Fibroblast of mammary gland (primary cell): ENCODE measurements around the gene ZNF397.

ENCODE experiments used
- DNase-seq: peaks from one replicate; pipeline ENCODE4 v3.0.0-alpha.2; 2010; ENCODE audit warnings: low read depth
- H3K4me3 ChIP-seq: 2 replicates; pipeline ENCODE4 v1.5.1; 2011; ENCODE audit warnings: low read depth, mild to moderate bottlenecking, low read length, moderate library complexity; ENCODE audit not compliant: control insufficient read depth
- CTCF ChIP-seq: conservative IDR thresholded peaks from 2 replicates; pipeline ENCODE4 v1.5.1; 2011; ENCODE audit warnings: low read depth, low read length, inconsistent platforms; ENCODE audit not compliant: control insufficient read depth, insufficient read depth

ZNF397 gene

GRCh38 chr18:35289293-35289692 lies 48.5 kb downstream of the ZNF397 start:
- DNase-seq = peak; percentile 65
- peak overlapping the region; percentile 81 for H3K4me3 ChIP-seq
- TF ChIP-seq CTCF = no peak

DNA sequence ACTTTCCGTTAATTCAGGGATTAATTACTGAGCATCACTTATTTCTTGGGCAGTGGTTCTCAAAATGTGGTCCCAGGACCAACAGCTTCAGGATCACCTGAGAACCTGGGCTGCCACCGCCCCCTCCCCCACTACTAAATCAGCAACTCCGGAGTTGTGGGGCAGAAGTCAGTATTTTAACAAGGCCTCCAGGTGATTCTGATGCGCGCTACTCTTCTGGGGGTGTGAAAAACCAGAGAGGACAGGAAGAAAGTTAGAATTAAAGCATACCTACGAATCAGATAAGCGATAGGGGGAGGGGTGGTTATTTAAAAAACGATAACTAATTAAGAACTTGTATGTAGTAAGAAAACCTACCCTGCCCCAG lies 48.9 kb downstream of the ZNF397 start:
- H3K4me3 ChIP-seq = peak overlapping the region; percentile 81
- no peak for DNase-seq
- TF ChIP-seq CTCF = no peak

- peak within 1 kb of the TSS; percentile 81 for H3K4me3 ChIP-seq
- no peak for TF ChIP-seq CTCF
- DNase-seq = peak; percentile 94
Measured at GRCh38 chr18:35290094-35290735, 49.4 kb downstream of the ZNF397 start, which contains the start of gene ZSCAN30. Gene ZSCAN30, minus strand, starts transcription at chr18:35290229. Its CDS starts 25,877 bp downstream, at chr18:35264352.

DNA sequence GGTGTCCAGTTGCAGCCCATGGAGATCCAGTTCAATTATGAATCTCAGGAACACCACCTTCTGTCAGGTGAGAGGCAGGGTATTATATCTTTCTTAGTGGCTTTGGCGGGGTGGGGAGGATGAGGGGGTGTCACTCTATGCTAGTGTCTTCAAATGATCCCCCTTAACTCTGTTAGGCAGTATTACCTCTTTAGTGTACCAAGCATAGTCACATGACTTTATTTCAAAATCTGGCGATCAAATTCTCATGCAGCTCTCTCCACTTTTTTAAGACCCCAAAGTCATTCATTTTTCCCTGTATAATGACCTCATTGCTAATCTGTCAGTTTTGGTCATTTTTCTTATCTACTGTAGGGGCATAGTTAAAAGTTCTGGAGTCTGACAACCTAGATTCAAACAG lies 50.3 kb downstream of the ZNF397 start:
- no peak for TF ChIP-seq CTCF
- no peak for DNase-seq
- peak overlapping the region; percentile 81 for H3K4me3 ChIP-seq

DNA sequence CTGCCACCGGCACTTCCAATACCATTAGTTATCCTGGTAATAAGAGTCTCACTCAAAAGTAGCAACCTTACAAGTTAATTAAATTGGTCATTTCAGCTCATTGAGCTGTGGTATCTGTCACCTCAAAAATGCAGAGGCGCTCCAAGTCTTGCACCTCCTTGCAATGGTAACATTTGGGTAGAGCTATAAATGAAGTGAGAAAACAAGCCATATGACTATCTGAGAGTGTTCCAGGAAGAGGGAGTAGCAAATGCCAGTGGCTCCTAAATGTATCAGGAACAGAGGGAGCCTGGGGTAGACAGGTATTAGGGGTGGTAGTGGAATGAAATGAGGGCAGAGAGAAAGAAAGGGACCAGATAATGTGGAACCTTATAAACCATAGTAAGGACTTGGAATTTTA lies 55.2 kb downstream of the ZNF397 start:
- no peak for TF ChIP-seq CTCF
- H3K4me3 ChIP-seq = no peak overlapping the region

DNA sequence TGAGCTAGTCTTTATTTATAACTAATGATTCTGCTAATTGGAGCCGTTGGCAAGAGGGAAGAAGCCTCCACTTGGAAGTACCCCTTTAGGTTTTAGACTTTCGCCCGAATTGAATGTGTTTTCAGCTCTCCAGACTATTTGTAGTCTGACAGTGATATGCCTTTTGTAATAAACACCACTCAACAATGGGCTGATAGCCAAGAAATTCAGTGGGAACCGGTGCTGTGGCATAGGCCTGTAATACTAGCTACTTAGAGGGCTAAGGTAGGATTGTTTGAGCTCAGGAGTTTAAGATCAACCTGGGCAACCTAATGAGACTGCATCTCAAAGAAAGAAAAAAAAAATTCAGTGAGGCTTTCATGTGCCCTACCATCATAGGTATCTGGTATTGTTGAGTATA lies 62.8 kb downstream of the ZNF397 start:
- no peak for DNase-seq
- TF ChIP-seq CTCF = no peak
- no peak overlapping the region for H3K4me3 ChIP-seq

More for the DNA sequence above, 55.2 kb downstream of the ZNF397 start:
- DNase-seq = no peak
